ENCODE results near the gene PTPN1.
"Not testable (repeated sequence)": the region's sequence is repeated elsewhere in the genome, so short reads cannot be mapped to it uniquely, and the experiment has no call there.

The PTPN1 gene

GRCh38 chr20:50481741-50482140 is 28.4 kb upstream of the PTPN1 start:
- no peak for DNase-seq (ENCODE audit: low read depth, low spot score)

DNA sequence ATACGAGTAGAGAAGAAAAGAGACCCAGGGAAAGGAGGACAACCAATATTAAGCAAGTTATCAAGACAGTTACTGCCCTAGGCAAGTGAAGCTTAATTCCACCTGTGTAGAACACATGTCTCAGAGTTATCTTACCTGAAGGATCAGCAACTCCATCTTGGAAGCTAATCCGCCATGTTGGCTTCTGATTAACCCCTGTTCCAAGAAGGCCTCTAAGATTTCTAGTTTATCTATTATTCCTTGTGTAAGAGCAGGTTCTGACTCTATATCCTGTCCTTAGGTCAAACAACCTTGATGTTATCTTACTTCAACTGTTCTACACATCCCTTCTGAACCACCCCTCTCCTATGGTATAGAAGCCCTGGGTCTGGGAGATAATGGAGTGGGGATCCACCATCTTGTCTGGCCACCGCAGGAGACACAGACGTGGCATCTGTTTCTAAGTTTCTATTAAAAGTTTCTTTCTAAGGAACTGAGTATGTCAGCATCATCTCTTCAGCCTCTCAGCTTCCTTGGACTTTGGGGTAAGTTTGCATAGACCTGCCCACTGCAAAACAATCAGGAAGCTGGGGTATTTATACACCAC is 27.7 kb upstream of the PTPN1 start:
- no peak for DNase-seq (ENCODE audit: low read depth, low spot score)

DNA sequence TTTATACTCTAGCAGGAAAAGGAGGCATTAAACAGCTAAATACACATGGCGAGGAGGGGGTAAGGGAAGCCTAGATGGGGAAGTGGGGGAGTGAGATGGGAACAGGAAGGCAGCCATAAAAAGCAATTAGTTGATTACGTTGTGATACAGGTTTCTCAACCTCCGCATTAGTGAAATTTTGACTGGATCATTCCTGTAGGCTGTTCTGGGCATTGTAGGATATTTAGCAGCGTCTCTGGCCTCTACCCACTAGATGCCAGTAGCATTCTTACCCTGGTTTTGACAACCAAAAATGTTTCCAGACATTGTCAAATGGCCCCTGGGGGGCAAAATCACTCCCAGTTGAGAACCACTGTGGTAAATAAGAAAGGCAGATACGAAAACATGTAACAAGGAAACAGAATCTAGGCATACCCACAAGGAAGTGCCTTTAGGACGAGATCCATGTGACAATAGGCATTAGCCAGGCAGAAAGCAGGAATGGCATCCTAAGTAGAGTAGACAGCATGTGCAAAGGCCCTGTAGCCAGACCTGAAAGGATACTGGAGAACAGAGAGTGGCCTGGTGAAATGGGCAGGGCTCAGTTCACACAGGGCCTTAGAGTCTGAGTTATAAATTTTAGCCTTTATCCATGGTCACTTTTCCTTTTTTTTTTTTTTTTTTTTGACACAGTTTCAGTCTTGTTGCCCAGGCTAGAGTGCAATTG is 25.8 kb upstream of the PTPN1 start:
- DNase-seq (ENCODE audit: low read depth, low spot score): no peak

GRCh38 chr20:50487397-50487796 is 22.8 kb upstream of the PTPN1 start:
- no peak for DNase-seq (ENCODE audit: low read depth, low spot score)

- DNase-seq (ENCODE audit: low read depth, low spot score): no peak
Measured at GRCh38 chr20:50488236-50488806, 21.9 kb upstream of the PTPN1 start.

DNA sequence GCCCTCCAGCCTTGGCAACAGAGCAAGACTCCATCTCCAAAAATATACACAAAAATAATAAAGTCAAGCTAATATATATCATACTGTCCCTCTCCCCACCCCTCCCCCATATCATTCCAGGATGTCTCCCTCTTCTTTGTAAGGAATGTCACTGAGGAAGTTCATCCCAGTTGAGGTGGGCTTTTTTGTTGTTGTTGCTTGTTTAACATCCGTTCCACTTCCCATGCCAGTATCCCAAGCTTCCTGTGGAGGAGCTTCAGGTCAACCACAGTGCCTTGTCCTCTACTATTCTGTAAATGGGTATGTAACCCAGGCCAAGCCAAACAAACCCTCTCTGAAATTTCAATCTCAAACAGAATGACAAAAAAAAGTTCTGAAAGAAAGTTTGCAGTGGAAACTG is 19.0 kb upstream of the PTPN1 start:
- no peak for DNase-seq (ENCODE audit: low read depth, low spot score)

GRCh38 chr20:50491926-50492634 is 18.1 kb upstream of the PTPN1 start:
- no peak for DNase-seq (ENCODE audit: low read depth, low spot score)

GRCh38 chr20:50493881-50494253 is 16.3 kb upstream of the PTPN1 start:
- no peak for DNase-seq (ENCODE audit: low read depth, low spot score)

DNA sequence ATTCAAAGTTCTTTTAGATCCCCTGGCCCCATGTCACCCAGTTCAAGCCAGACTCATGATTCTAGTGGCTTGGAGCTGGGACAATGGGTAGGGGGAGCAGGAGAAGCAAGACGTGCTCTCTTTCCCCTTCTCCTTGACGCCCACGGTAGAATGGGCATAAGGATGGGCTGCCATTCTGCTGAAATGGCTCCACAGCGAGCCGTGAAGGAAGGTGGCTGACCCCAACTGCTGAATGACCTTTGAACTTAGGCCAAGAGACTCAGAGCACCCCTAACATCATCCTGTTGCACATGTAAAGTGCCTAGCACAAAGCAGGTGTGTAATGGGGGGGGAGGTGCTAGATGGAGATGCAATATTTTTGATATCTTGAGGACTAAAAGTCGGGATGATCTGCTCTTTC is 15.8 kb upstream of the PTPN1 start:
- no peak for DNase-seq (ENCODE audit: low read depth, low spot score)

- no peak for DNase-seq (ENCODE audit: low read depth, low spot score)
Measured at GRCh38 chr20:50496773-50497385, 13.3 kb upstream of the PTPN1 start.

GRCh38 chr20:50498071-50498776 is 12.0 kb upstream of the PTPN1 start:
- DNase-seq (ENCODE audit: low read depth, low spot score): no peak

GRCh38 chr20:50499938-50500337 is 10.2 kb upstream of the PTPN1 start:
- DNase-seq (ENCODE audit: low read depth, low spot score): no peak

GRCh38 chr20:50501972-50502745 is 8.0 kb upstream of the PTPN1 start:
- DNase-seq (ENCODE audit: low read depth, low spot score): no peak

DNA sequence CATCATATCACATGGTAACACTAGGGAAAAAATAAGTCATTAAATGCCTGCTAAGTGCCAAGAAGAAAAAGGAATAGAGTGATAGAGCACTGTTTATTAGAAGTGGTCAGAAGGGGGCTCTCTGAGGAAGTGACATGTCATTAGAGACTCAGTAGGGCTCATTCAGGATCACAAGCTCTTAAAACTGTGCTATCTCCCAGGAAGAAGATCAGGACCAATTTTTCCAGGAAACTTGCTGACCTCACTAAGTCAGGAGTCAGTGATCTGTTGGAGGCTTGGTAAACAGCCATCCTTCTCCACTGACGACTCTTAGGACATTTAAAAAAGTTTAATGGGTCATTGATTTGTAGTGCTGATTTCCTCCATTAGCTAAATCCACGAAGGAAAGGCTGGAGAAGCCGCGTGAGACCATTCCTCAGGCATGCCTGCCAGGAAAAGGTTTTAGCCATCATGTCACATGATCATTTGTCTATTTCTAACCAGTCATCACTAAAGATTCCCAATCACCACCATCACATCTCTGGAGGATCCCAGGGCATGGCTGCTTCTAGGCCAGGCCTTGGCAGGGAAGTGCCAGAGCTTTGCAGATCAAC is 5.9 kb upstream of the PTPN1 start:
- DNase-seq (ENCODE audit: low read depth, low spot score): no peak

DNA sequence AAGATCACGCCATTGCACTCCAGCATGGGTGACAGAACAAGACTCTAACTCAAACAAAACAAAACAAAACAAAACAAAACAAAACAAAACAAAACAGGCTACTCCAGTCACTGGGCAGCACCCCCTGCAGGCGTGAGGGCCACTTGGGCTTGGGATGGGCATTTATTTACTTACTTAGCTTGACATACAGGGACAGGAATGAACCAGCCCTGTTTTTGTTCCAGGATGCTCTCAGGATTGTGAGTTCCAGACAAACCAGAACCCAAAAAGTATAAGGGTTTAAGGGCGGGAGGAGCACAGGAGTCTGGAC is 4.0 kb upstream of the PTPN1 start:
- DNase-seq (ENCODE audit: low read depth, low spot score): no peak

DNA sequence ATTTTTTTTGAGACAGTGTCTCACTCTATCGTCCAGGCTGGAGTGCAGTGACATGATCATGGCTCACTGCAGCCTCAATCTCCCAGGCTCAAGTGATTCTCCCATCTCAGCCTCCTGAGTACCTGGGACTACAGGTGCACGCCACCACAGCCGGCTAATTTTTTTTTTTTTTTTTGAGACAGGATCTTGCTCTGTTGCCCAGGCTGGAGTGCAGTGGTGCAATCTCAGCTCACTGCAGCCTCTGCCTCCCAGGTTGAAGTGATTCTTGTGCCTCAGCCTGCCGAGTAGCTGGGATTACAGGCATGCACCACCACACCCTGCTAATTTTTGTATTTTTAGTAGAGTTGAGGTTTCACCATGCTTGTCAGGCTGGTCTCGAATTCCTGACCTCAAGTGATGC is 2.4 kb upstream of the PTPN1 start:
- DNase-seq (ENCODE audit: low read depth, low spot score): not testable (repeated sequence)

GRCh38 chr20:50508171-50508755 is 1.9 kb upstream of the PTPN1 start:
- no peak for DNase-seq (ENCODE audit: low read depth, low spot score)

DNA sequence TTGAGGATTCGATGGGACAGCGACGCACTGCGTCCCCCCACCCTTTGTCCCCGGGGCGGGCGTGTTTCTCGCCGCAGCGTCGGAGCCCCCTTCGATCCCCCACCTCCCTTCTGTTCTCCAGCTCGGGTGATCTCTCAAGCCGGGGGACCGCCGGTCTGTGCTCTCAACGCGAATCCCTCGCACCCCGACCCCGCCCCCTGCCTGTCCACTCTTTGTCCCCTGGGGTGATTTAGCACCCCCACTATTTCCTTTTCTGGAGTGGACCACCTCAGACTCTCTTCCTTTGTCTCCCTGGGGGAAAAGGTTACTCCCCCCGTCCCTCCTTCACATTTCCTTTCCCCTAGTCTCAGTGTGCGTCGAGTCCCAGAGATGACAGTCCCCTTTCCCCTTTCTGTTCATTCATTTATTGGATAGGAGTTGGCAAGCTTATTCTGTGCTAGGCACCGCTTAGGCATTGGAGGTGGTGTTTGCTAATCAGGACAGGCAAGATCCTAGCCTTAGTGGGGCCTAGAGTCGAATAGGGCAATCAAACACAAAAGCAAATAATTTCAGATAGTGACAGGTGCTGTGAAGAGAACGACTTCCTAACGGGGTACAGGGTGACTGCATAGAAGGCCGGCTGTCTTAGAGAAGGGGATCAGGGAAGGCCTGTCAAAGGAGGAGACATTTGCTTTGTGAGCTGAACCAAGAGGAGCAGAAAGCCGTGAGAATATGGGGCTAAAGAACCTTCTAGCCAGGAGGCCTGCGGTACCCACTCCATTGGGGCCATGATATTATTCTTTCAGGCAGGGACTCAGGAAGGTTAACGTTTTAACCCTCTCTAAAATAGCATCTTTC is 741 bp downstream of the PTPN1 start:
- DNase-seq (ENCODE audit: low read depth, low spot score): no peak

DNA sequence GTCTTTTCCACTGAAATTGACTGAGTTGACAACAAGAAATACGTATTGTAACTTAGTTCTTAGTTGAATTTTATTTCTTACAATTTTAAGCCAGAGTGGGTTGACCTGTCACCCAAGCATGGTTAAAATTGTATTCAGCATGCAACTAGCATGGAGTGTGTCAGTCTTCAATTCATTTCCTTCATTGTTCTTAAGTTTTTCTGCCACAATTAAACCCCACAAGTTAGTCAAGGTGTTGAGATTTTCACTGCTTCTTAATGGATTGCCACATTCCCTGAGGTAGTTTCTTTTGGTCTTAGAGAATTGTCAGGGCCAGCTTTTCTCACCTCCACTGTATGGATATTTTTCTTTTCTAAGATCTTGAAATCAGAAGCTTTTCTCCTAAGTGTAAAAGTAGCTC is 2.1 kb downstream of the PTPN1 start:
- DNase-seq (ENCODE audit: low read depth, low spot score): no peak

All from brain pericyte (primary cell).